ENCODE data around the gene FCHSD1. TPM values are rescaled to one million over a fixed set of nuclear protein-coding genes. Genes with fewer than 3 reads are reported as not detected.

Gene FCHSD1
- total RNA-seq, 4 donors from 2014 or later: 10.7 to 53.4 (median 34.5) TPM

GRCh38 chr5:141639357-141640050 lies 11.7 kb downstream of the FCHSD1 start:
- TF ChIP-seq POLR2A (IDR thresholded peaks at IDR 0.05) (no peak), EP300 (IDR thresholded peaks at IDR 0.05) (no peak), CTCF (IDR thresholded peaks at IDR 0.05) (no peak)
- no peak for DNase-seq (ENCODE audit: low spot score in 2 of 2)
- Histone ChIP-seq H3K4me3 (no peak overlapping the region), H3K27me3 (no peaks in the 10 kb centered on the region), H3K4me1 (peaks cover 0 to 33% (median 22%) of the 10 kb centered on the region in 4 donors), H3K9me3 (no peaks in the 10 kb centered on the region), H3K27ac (no peak overlapping the region), H3K36me3 (peaks cover 0 to 45% (median 0%) of the 10 kb centered on the region in 3 donors)
- 75 to 91% methylated on average over 7 to 8 of the region's 12 CpGs for WGBS, 2 donors

DNA sequence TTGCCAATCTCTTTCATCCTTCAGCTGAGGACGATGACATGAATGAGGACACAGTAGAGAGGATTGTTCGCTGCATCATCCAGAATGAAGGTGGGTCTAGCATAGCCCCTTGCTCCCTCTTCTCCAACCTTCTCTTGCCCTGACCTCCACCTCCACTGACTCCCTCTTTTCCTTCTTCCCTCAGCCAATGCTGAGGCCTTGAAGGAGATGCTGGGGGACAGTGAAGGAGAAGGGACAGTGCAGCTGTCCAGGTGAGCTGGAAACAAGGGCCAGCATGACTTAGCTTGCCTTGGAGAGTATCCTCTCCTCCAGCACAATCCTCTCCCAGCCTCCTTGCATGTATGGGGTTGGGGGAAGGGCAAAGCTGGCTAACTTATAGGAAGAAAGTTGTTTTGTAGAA lies 12.4 kb downstream of the FCHSD1 start:
- peaks cover 0 to 38% (median 0%) of the 10 kb centered on the region in 3 donors for H3K36me3 ChIP-seq
- no peak overlapping the region for H3K4me3 ChIP-seq
- H3K4me1 ChIP-seq: peaks cover 0 to 40% (median 23%) of the 10 kb centered on the region in 4 donors
- 93 to 95% methylated on average over 2 of the region's 2 CpGs for WGBS, 2 donors
- TF ChIP-seq EP300 (IDR thresholded peaks at IDR 0.05) (no peak), POLR2A (IDR thresholded peaks at IDR 0.05) (no peak), CTCF (IDR thresholded peaks at IDR 0.05) (no peak)
- H3K27me3 ChIP-seq: no peaks in the 10 kb centered on the region
- no peaks in the 10 kb centered on the region for H3K9me3 ChIP-seq
- DNase-seq (ENCODE audit: low spot score in 2 of 2): no peak
- no peak overlapping the region for H3K27ac ChIP-seq

GRCh38 chr5:141637767-141638419 lies 13.3 kb downstream of the FCHSD1 start:
- Histone ChIP-seq H3K4me1 (peaks cover 0 to 44% (median 23%) of the 10 kb centered on the region in 4 donors), H3K9me3 (no peaks in the 10 kb centered on the region), H3K27ac (peak overlapping the region in 1 of 4 donors; percentile 80), H3K4me3 (peak overlapping the region; percentile 63 to 89 (median 75)), H3K27me3 (no peaks in the 10 kb centered on the region), H3K36me3 (peaks cover 0 to 29% (median 0%) of the 10 kb centered on the region in 3 donors)
- WGBS, 2 donors: 7% methylated on average over 36 to 40 of the region's 40 CpGs
- DNase-seq (ENCODE audit: low spot score in 2 of 2): peak in 1 of 2 donors; percentile 17
- TF ChIP-seq CTCF (IDR thresholded peaks at IDR 0.05) (peak in 3 of 5 experiments; percentile 28 to 35 (median 32)), POLR2A (IDR thresholded peaks at IDR 0.05) (no peak)

DNA sequence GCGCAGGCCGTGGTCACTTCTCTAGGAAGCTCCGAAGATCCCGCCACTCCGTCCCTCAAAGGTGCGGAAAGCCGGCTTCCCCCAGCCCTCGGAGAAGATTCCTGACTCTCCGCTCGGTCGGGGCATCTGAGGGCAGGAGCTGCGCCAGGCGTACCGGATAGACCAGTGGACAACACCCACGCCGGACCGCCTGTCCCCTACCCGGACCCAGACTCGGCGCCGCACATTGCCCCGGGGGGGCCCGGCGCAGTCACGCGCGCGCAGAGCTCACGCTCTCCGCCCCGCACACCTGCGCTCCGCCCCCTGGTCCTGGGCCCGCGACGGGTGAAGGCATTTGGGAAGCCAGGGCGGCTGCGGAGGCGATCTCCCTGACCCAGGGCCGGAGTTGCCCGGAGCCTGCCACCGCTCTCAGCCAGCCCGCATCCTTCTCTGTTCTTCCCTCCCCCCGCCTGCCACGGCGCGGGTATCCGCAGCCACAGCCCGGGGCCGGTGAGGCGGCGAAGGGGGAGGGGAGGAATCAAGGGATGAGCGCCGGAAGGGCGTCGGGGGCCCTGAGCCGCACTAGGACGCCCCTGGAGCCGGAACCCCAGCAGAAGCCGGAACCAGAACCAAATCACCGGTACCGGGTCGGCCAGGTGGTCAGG lies 14.0 kb downstream of the FCHSD1 start:
- 0% methylated on average over 20 to 46 of the region's 63 CpGs for WGBS, 2 donors
- H3K4me1 ChIP-seq: peaks cover 0 to 44% (median 23%) of the 10 kb centered on the region in 4 donors
- H3K9me3 ChIP-seq: no peaks in the 10 kb centered on the region
- H3K36me3 ChIP-seq: peaks cover 0 to 29% (median 0%) of the 10 kb centered on the region in 3 donors
- peak overlapping the region; percentile 63 to 89 (median 75) for H3K4me3 ChIP-seq
- TF ChIP-seq CTCF (IDR thresholded peaks at IDR 0.05) (no peak), EP300 (IDR thresholded peaks at IDR 0.05) (no peak), POLR2A (IDR thresholded peaks at IDR 0.05) (no peak)
- H3K27ac ChIP-seq: peak overlapping the region in 3 of 4 donors; percentile 46 to 81 (median 80)
- no peak for DNase-seq (ENCODE audit: low spot score in 2 of 2)
- no peaks in the 10 kb centered on the region for H3K27me3 ChIP-seq
